HepG2 (cell line): ENCODE measurements around the gene AARS1. TPM values are rescaled to one million over a fixed set of nuclear protein-coding genes. Genes with fewer than 3 reads are reported as not detected.

Source experiments
- ATAD3A ChIP-seq: sonication (generic); formaldehyde crosslinking; IDR thresholded peaks from 2 replicates; pipeline ENCODE4 v1.4.0; 2020; ENCODE audit warnings: missing genetic modification reagents
- FOXP4 ChIP-seq: sonication (generic); formaldehyde crosslinking; IDR thresholded peaks from 2 replicates; pipeline ENCODE4 v1.4.0; 2020; ENCODE audit warnings: missing genetic modification reagents
- HNF4G ChIP-seq, 2 experiments: sonication (generic) in 1 of 2; formaldehyde crosslinking in 1 of 2; IDR thresholded peaks; 2 replicates each; pipeline versions ENCODE4 v1.4.0 to v1.6.1; 2011 to 2020; ENCODE audit warnings: borderline replicate concordance in 2 of 2, low read depth in 2 of 2, mild to moderate bottlenecking in 2 of 2, low read length in 1 of 2, missing genetic modification reagents in 1 of 2, moderate library complexity in 1 of 2
- HNRNPLL ChIP-seq: fragments of 200-400 bp; formaldehyde crosslinking; IDR thresholded peaks from 2 replicates; pipeline ENCODE4 v1.6.1; 2017; ENCODE audit warnings: mild to moderate bottlenecking, low read depth, low read length; ENCODE audit not compliant: poor library complexity, severe bottlenecking
- ISL2 ChIP-seq: sonication (generic); formaldehyde crosslinking; IDR thresholded peaks from 2 replicates; pipeline ENCODE4 v1.5.0; 2020; ENCODE audit warnings: missing genetic modification reagents
- JUNB ChIP-seq: sonication (generic); formaldehyde crosslinking; IDR thresholded peaks from 2 replicates; pipeline ENCODE4 v1.8.0; 2022; ENCODE audit warnings: missing genetic modification reagents, mild to moderate bottlenecking, borderline replicate concordance
- KAT7 ChIP-seq: IDR thresholded peaks from 2 replicates; pipeline ENCODE4 v1.6.1; 2018; ENCODE audit warnings: borderline replicate concordance, missing compliant biosample characterization
- KLF11 ChIP-seq: IDR thresholded peaks from 2 replicates; pipeline ENCODE4 v1.6.1; 2016; ENCODE audit warnings: missing compliant biosample characterization
- NRL ChIP-seq: sonication (generic); formaldehyde crosslinking; IDR thresholded peaks from 2 replicates; pipeline ENCODE4 v1.5.0; 2020; ENCODE audit warnings: missing genetic modification reagents, mild to moderate bottlenecking, moderate library complexity, borderline replicate concordance
- SALL2 ChIP-seq: sonication (generic); formaldehyde crosslinking; IDR thresholded peaks from 2 replicates; pipeline ENCODE4 v1.8.1; 2023; ENCODE audit warnings: mild to moderate bottlenecking, missing genetic modification reagents, inconsistent platforms
- SP140L ChIP-seq: sonication (generic); formaldehyde crosslinking; IDR thresholded peaks from 2 replicates; pipeline ENCODE4 v1.4.0; 2020; ENCODE audit warnings: missing genetic modification reagents, borderline replicate concordance
- SRY ChIP-seq: sonication (generic); formaldehyde crosslinking; IDR thresholded peaks from 2 replicates; pipeline ENCODE4 v1.8.0; 2022; ENCODE audit warnings: mild to moderate bottlenecking, missing genetic modification reagents
- ZC3H4 ChIP-seq: sonication (generic); formaldehyde crosslinking; IDR thresholded peaks from 2 replicates; pipeline ENCODE4 v1.4.0; 2020; ENCODE audit warnings: missing genetic modification reagents, borderline replicate concordance
- ZMAT5 ChIP-seq: sonication (generic); formaldehyde crosslinking; IDR thresholded peaks from 2 replicates; pipeline ENCODE4 v1.5.0; 2020; ENCODE audit warnings: mild to moderate bottlenecking, low read depth, missing genetic modification reagents, borderline replicate concordance
- ZNF235 ChIP-seq: sonication (generic); formaldehyde crosslinking; IDR thresholded peaks from 2 replicates; pipeline ENCODE4 v1.8.1; 2023; ENCODE audit warnings: mild to moderate bottlenecking, missing genetic modification reagents, borderline replicate concordance
- ZNF780A ChIP-seq: sonication (generic); formaldehyde crosslinking; IDR thresholded peaks from 2 replicates; pipeline ENCODE4 v1.8.0; 2022; ENCODE audit warnings: mild to moderate bottlenecking, missing genetic modification reagents, moderate library complexity
- ZNF788 ChIP-seq: sonication (generic); formaldehyde crosslinking; IDR thresholded peaks from 2 replicates; pipeline ENCODE4 v1.5.0; 2020; ENCODE audit warnings: mild to moderate bottlenecking, missing genetic modification reagents, borderline replicate concordance
- polyA plus RNA-seq, 8 experiments: library from polyadenylated mRNA; depleted of rRNA in 3 of 8; stranded (reverse) in 7 of 8; unstranded in 1 of 8; fragments of >200 nt; fragmentation: Illumina TruSeq in 4 of 8; extraction: Trizol in 4 of 8; gene quantifications; 2 replicates each; pipeline versions ENCODE4 v1.2.1 to v1.2.3, GENCODE V29; 2011 to 2016; ENCODE audit warnings: low read depth in 4 of 8, missing spikeins in 1 of 8, mixed read lengths in 1 of 8; ENCODE audit not compliant: insufficient read depth in 1 of 8
- total RNA-seq, 5 experiments: library from RNA; depleted of rRNA; stranded (reverse); fragments of >200 nt; fragmentation: Illumina TruSeq; extraction: Trizol; gene quantifications; 2 replicates each; pipeline ENCODE4 v1.2.3, GENCODE V29; 2016; ENCODE audit warnings: low read depth in 1 of 5
- TF ChIP-seq, protein P1 (sequence below): sonication (generic); formaldehyde crosslinking; IDR thresholded peaks from 2 replicates; pipeline ENCODE4 v1.4.0; 2020; ENCODE audit warnings: mild to moderate bottlenecking, missing genetic modification reagents
- TF ChIP-seq, protein P2 (sequence below): sonication (generic); formaldehyde crosslinking; IDR thresholded peaks from 2 replicates; pipeline ENCODE4 v1.5.1; 2020; ENCODE audit warnings: mild to moderate bottlenecking, missing genetic modification reagents, borderline replicate concordance

AARS1 gene
- total and polyA plus RNA-seq, 2 of the 13 experiments (the other 11 are each of a cell fraction or from before 2014, with no cell fraction given) = 107 to 132 TPM

DNA sequence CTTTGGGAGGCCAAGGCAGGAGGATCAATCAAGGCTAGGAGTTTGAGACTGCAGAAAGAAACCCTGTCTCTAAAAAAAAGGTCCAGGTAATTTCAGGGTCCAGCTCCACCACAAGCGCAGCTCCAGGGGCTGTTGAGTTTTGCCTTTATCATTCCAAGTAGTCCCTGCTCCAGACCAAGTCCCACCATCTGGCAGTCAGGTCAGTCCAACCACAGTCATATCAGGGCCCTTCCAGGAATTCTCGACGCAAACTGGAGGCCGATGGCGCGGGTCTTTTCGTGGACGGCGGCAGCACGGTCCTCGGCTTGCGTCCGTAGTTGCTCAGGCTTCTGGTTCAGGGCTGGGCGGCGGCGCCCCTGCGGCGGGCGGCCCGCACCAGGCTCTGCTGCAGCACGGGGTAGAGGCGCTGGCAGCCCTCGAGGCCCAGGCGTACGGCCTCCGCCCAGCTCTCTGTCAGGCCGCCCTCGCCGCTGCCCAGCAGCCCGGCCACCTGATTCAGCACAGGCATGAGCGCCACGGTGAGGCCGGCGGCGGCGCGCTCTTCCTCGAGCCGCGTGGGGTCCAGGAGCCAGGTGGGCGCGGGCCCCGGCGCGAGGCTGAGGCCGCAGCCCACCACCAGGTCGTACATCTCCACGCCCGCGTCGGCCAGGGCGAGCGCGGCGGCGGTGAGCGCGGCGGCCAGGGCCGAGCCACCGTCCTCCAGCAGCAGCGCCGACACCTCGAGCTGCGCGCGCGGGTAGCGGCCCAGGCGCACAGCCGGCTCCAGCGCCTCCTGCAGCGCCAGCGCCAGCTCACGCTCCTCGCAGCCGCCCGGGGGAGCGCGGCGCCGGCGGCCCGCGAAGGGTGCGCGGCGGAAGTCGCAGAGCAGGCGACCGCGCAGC is 38.3 kb downstream of the AARS1 start (continued):
- TF ChIP-seq, protein P1, sequence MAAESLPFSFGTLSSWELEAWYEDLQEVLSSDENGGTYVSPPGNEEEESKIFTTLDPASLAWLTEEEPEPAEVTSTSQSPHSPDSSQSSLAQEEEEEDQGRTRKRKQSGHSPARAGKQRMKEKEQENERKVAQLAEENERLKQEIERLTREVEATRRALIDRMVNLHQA (CRISPR knock-in tag) = no peak
- no peak for TF ChIP-seq HNRNPLL
- no peak; the same call in 1 of the 2 replicates for TF ChIP-seq ZNF235 (CRISPR knock-in tag)
- TF ChIP-seq ZC3H4 (CRISPR knock-in tag) = no peak
- no peak for TF ChIP-seq HNF4G (IDR thresholded peaks at IDR 0.05; ENCODE audit: borderline replicate concordance, low read depth, low read length)
- TF ChIP-seq HNF4G (CRISPR knock-in tag; IDR thresholded peaks at IDR 0.05; ENCODE audit: borderline replicate concordance, low read depth) = no peak; the same call in 1 of the 2 replicates
- no peak for TF ChIP-seq JUNB
- TF ChIP-seq ATAD3A (CRISPR knock-in tag) = no peak
- TF ChIP-seq ZNF788 (CRISPR knock-in tag) = peak; percentile 86
- peak; percentile 52; the same call in 1 of the 2 replicates for TF ChIP-seq SALL2
- no peak for TF ChIP-seq KAT7 (CRISPR knock-in tag)
- TF ChIP-seq SRY (CRISPR knock-in tag) = no peak; the same call in 1 of the 2 replicates
- TF ChIP-seq NRL (CRISPR knock-in tag) = peak; percentile 96
- no peak for TF ChIP-seq ZNF780A
- TF ChIP-seq, protein P2, sequence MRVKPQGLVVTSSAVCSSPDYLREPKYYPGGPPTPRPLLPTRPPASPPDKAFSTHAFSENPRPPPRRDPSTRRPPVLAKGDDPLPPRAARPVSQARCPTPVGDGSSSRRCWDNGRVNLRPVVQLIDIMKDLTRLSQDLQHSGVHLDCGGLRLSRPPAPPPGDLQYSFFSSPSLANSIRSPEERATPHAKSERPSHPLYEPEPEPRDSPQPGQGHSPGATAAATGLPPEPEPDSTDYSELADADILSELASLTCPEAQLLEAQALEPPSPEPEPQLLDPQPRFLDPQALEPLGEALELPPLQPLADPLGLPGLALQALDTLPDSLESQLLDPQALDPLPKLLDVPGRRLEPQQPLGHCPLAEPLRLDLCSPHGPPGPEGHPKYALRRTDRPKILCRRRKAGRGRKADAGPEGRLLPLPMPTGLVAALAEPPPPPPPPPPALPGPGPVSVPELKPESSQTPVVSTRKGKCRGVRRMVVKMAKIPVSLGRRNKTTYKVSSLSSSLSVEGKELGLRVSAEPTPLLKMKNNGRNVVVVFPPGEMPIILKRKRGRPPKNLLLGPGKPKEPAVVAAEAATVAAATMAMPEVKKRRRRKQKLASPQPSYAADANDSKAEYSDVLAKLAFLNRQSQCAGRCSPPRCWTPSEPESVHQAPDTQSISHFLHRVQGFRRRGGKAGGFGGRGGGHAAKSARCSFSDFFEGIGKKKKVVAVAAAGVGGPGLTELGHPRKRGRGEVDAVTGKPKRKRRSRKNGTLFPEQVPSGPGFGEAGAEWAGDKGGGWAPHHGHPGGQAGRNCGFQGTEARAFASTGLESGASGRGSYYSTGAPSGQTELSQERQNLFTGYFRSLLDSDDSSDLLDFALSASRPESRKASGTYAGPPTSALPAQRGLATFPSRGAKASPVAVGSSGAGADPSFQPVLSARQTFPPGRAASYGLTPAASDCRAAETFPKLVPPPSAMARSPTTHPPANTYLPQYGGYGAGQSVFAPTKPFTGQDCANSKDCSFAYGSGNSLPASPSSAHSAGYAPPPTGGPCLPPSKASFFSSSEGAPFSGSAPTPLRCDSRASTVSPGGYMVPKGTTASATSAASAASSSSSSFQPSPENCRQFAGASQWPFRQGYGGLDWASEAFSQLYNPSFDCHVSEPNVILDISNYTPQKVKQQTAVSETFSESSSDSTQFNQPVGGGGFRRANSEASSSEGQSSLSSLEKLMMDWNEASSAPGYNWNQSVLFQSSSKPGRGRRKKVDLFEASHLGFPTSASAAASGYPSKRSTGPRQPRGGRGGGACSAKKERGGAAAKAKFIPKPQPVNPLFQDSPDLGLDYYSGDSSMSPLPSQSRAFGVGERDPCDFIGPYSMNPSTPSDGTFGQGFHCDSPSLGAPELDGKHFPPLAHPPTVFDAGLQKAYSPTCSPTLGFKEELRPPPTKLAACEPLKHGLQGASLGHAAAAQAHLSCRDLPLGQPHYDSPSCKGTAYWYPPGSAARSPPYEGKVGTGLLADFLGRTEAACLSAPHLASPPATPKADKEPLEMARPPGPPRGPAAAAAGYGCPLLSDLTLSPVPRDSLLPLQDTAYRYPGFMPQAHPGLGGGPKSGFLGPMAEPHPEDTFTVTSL (CRISPR knock-in tag) = no peak
- TF ChIP-seq ISL2 (CRISPR knock-in tag) = peak; percentile 59
- no peak for TF ChIP-seq SP140L (CRISPR knock-in tag)
- TF ChIP-seq KLF11 (CRISPR knock-in tag) = no peak
- TF ChIP-seq ZMAT5 (CRISPR knock-in tag) = no peak
- no peak for TF ChIP-seq FOXP4 (CRISPR knock-in tag)
